Muscle of leg (tissue), 11 donors: ENCODE data around the gene HECTD3. TPM values are rescaled to one million over a fixed set of nuclear protein-coding genes. Genes with fewer than 3 reads are reported as not detected.

Source experiments
- DNase-seq: peaks from one replicate; pipeline ENCODE4 v3.0.0; 2013
- H3K27ac ChIP-seq: one replicate; pipeline ENCODE4 v1.5.1; 2013; ENCODE audit warnings: mild to moderate bottlenecking, low read length, control low read depth
- H3K27me3 ChIP-seq: one replicate; pipeline ENCODE4 v1.6.1; 2013; ENCODE audit warnings: low read length; ENCODE audit not compliant: control insufficient read depth, insufficient read depth
- H3K36me3 ChIP-seq: one replicate; pipeline ENCODE4 v1.6.1; 2013; ENCODE audit warnings: low read length; ENCODE audit not compliant: control insufficient read depth, insufficient read depth
- H3K4me1 ChIP-seq: one replicate; pipeline ENCODE4 v1.6.1; 2013; ENCODE audit warnings: low read length; ENCODE audit not compliant: control insufficient read depth, insufficient read depth
- H3K4me3 ChIP-seq: one replicate; pipeline ENCODE4 v1.5.1; 2013; ENCODE audit warnings: low read length, control low read depth
- H3K9me3 ChIP-seq: replicated peaks from 2 replicates; pipeline ENCODE4 v1.6.1; 2013; ENCODE audit warnings: low read depth, low read length; ENCODE audit not compliant: control insufficient read depth
- WGBS: methylation state at CpG from one replicate; pipeline ENCODE4 v1.1.5; 2013; ENCODE audit warnings: missing lambda C conversion rate; ENCODE audit not compliant: insufficient coverage; 5-methylcytosine and 5-hydroxymethylcytosine counted together
- polyA plus RNA-seq, 8 donors: library from polyadenylated mRNA; unstranded; fragments of 120-200 nt; gene quantifications; one replicate each; pipeline versions ENCODE4 v1.2.1 to v1.2.3, GENCODE V29; 2013; ENCODE audit warnings: inconsistent platforms in 1 of 8, low replicate concordance in 1 of 8; ENCODE audit not compliant: insufficient read length in 8 of 8, insufficient read depth in 1 of 8
- total RNA-seq: library from RNA; stranded (reverse); fragments of 120-200 nt; gene quantifications from one replicate; pipeline ENCODE4 v1.2.4, GENCODE V29; 2013

The HECTD3 gene
- total and polyA plus RNA-seq, 9 donors: 13.2 to 33.3 (median 30.9) TPM

GRCh38 chr1:45038661-45039364, 27.7 kb upstream of the HECTD3 start:
- Histone ChIP-seq H3K4me3 (no peak overlapping the region), H3K36me3 (no peaks in the 10 kb centered on the region), H3K27me3 (no peaks in the 10 kb centered on the region), H3K27ac (no peak overlapping the region), H3K4me1 (no peaks in the 10 kb centered on the region), H3K9me3 (no peaks in the 10 kb centered on the region)
- DNase-seq: no peak
- WGBS: 92% methylated on average over 2 of the region's 8 CpGs

GRCh38 chr1:45038240-45038639, 27.1 kb upstream of the HECTD3 start:
- H3K27me3 ChIP-seq: no peaks in the 10 kb centered on the region
- no peaks in the 10 kb centered on the region for H3K9me3 ChIP-seq
- no CpG with 5 or more reads among the region's 2 CpGs for WGBS
- no peak overlapping the region for H3K4me3 ChIP-seq
- no peak for DNase-seq
- no peaks in the 10 kb centered on the region for H3K4me1 ChIP-seq
- no peak overlapping the region for H3K27ac ChIP-seq
- H3K36me3 ChIP-seq: no peaks in the 10 kb centered on the region

- Histone ChIP-seq H3K27me3 (no peaks in the 10 kb centered on the region), H3K4me3 (no peak overlapping the region), H3K9me3 (no peaks in the 10 kb centered on the region), H3K4me1 (no peaks in the 10 kb centered on the region), H3K27ac (no peak overlapping the region), H3K36me3 (no peaks in the 10 kb centered on the region)
- DNase-seq: no peak
Observed at GRCh38 chr1:45037456-45037855, 26.3 kb upstream of the HECTD3 start.

- no peaks in the 10 kb centered on the region for H3K4me1 ChIP-seq
- DNase-seq: no peak
- H3K4me3 ChIP-seq: no peak overlapping the region
- H3K9me3 ChIP-seq: no peaks in the 10 kb centered on the region
- H3K27me3 ChIP-seq: no peaks in the 10 kb centered on the region
- no peak overlapping the region for H3K27ac ChIP-seq
- no peaks in the 10 kb centered on the region for H3K36me3 ChIP-seq
- WGBS: 67% methylated on average over 6 of the region's 7 CpGs
Observed at GRCh38 chr1:45035631-45036301, 24.6 kb upstream of the HECTD3 start.

GRCh38 chr1:45033356-45033755, 22.2 kb upstream of the HECTD3 start:
- H3K4me3 ChIP-seq: no peak overlapping the region
- no CpG with 5 or more reads among the region's 1 CpG for WGBS
- no peaks in the 10 kb centered on the region for H3K9me3 ChIP-seq
- no peak for DNase-seq
- H3K4me1 ChIP-seq: no peaks in the 10 kb centered on the region
- no peaks in the 10 kb centered on the region for H3K36me3 ChIP-seq
- H3K27ac ChIP-seq: no peak overlapping the region
- H3K27me3 ChIP-seq: no peaks in the 10 kb centered on the region

GRCh38 chr1:45032837-45033236, 21.7 kb upstream of the HECTD3 start:
- H3K4me1 ChIP-seq: no peaks in the 10 kb centered on the region
- no peak overlapping the region for H3K27ac ChIP-seq
- no peaks in the 10 kb centered on the region for H3K36me3 ChIP-seq
- H3K27me3 ChIP-seq: no peaks in the 10 kb centered on the region
- no peaks in the 10 kb centered on the region for H3K9me3 ChIP-seq
- H3K4me3 ChIP-seq: no peak overlapping the region
- no CpG with 5 or more reads among the region's 2 CpGs for WGBS
- no peak for DNase-seq

- Histone ChIP-seq H3K27ac (no peak overlapping the region), H3K4me3 (no peak overlapping the region), H3K27me3 (no peaks in the 10 kb centered on the region), H3K9me3 (peaks cover 2% of the 10 kb centered on the region), H3K4me1 (no peaks in the 10 kb centered on the region), H3K36me3 (no peaks in the 10 kb centered on the region)
- no CpG with 5 or more reads among the region's 1 CpG for WGBS
- DNase-seq: no peak
Observed at GRCh38 chr1:45026446-45026845, 15.3 kb upstream of the HECTD3 start.

GRCh38 chr1:45023663-45024062, 12.5 kb upstream of the HECTD3 start:
- Histone ChIP-seq H3K27ac (no peak overlapping the region), H3K27me3 (no peaks in the 10 kb centered on the region), H3K4me1 (no peaks in the 10 kb centered on the region), H3K9me3 (peaks cover 2% of the 10 kb centered on the region), H3K36me3 (no peaks in the 10 kb centered on the region), H3K4me3 (no peak overlapping the region)
- no peak for DNase-seq
- no CpG with 5 or more reads among the region's 1 CpG for whole genome bisulfite sequencing

- WGBS: 66% methylated on average over 16 of the region's 16 CpGs
- Histone ChIP-seq H3K27ac (no peak overlapping the region), H3K36me3 (peaks cover 21% of the 10 kb centered on the region), H3K4me1 (peaks cover 7% of the 10 kb centered on the region), H3K4me3 (no peak overlapping the region), H3K9me3 (peaks cover 2% of the 10 kb centered on the region), H3K27me3 (no peaks in the 10 kb centered on the region)
- no peak for DNase-seq
Observed at GRCh38 chr1:45018599-45019230, 7.6 kb upstream of the HECTD3 start.

- Histone ChIP-seq H3K27me3 (no peaks in the 10 kb centered on the region), H3K9me3 (no peaks in the 10 kb centered on the region)
- 83% methylated on average over 4 of the region's 6 CpGs for WGBS
Observed at GRCh38 chr1:45016767-45017166, 5.6 kb upstream of the HECTD3 start.

More at GRCh38 chr1:45016767-45017166, 5.6 kb upstream of the HECTD3 start:
- Histone ChIP-seq H3K27ac (no peak overlapping the region), H3K4me1 (peaks cover 24% of the 10 kb centered on the region), H3K4me3 (no peak overlapping the region), H3K36me3 (peaks cover 26% of the 10 kb centered on the region)
- no peak for DNase-seq
